GM18520 (cell line): ENCODE data around the gene C19orf73.

Source experiments
- ATAC-seq: cut with Tn5 transposase; IDR thresholded peaks from one replicate; pipeline ENCODE4 v1.9.1; 2021; ENCODE audit not compliant: unreplicated experiment

C19orf73 gene, protein sequence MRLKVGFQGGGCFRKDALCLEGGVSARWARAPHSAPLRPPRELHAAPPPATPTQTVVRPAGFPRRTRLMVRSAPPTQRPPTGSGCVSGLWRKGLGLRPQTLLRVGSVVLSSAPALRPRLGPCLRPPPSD

DNA sequence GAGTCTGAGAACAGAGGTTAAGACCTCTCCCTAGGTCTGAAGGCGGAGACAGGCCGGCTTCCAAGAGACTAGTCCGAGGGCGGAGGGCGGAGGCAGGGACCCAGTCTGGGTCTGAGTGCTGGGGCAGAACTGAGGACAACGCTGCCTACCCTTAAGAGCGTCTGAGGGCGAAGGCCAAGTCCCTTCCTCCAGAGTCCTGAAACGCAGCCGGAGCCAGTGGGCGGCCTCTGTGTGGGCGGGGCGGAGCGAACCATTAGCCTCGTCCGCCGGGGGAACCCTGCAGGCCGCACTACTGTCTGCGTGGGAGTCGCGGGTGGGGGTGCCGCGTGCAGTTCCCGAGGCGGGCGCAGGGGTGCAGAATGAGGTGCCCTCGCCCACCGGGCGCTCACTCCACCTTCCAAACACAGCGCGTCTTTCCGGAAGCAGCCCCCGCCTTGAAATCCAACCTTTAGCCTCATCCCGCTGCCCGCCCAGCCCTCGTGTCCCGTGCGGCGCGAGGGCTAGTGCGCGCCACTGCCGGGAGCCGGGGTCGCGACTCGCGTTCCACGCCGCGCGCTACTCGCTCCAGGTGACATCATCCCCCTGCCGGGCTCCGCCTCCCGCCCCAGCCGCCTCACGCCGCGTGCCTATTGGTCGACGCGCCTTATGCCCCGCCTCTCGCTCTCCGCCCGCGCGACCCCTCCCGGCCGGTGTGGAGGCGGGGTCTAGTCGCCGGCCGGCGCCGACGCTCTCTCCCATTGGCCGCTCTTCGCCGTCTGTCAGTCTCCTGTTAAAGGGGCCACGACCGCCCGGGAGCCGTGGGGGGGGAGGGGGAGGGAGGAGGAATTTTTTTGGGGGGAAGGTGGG lies at the start of gene C19orf73:
Gene C19orf73 (minus strand): TSS at position 579 of the 846 bp plus-strand sequence. CDS start 121 bp downstream, at position 458.
- ATAC-seq, result peak; percentile 66

DNA sequence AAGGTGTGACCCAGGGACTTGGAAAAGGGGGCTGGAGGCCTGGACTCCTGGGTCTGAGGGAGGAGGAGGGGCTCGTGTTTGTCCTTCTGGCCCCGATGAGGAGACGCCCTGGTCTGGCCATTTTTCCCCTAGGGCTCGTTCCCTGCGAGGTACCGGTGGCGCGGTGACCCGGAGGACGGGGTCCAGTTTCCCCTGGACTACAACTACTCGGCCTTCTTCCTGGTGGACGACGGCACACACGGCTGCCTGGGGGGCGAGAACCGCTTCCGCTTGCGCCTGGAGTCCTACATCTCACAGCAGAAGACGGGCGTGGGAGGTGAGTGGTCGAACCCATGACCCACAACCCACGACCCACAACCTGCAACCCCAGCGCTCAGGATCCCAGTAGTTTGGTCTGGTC lies 49.5 kb upstream of the C19orf73 start:
- no peak for ATAC-seq

DNA sequence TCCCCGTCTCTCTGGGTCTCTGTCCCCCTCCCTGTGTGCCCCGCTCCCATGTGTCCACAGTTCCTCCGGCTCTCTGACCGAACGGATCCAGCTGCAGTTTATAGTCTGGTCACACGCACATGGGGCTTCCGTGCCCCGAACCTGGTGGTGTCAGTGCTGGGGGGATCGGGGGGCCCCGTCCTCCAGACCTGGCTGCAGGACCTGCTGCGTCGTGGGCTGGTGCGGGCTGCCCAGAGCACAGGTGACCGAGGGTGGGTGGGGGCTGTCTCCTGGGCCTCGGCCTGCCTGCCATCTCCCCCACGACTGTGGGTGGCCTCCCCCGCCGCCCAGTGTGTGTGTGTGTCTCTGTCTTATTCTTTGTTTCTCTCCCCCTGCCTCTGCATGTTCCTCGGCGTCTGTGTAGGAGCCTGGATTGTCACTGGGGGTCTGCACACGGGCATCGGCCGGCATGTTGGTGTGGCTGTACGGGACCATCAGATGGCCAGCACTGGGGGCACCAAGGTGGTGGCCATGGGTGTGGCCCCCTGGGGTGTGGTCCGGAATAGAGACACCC lies 49.0 kb upstream of the C19orf73 start:
- no peak for ATAC-seq

DNA sequence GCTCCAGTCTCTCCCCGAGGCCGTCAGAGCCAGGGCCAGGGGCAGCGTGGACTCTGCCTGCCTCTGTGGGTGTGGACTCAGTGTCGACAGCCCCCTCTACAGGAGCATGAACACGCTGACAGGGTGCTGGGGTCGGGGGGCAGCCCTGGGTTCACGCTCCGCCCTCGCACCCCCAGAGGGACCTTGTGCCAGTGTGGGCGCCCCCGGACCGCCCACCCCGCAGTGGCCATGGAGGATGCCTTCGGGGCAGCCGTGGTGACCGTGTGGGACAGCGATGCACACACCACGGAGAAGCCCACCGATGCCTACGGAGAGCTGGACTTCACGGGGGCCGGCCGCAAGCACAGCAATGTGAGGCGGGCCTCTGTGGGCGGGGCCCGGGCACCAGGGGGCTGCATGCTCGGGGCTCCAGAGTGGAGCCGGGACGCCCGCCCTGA lies 46.9 kb upstream of the C19orf73 start:
- ATAC-seq, result no peak

DNA sequence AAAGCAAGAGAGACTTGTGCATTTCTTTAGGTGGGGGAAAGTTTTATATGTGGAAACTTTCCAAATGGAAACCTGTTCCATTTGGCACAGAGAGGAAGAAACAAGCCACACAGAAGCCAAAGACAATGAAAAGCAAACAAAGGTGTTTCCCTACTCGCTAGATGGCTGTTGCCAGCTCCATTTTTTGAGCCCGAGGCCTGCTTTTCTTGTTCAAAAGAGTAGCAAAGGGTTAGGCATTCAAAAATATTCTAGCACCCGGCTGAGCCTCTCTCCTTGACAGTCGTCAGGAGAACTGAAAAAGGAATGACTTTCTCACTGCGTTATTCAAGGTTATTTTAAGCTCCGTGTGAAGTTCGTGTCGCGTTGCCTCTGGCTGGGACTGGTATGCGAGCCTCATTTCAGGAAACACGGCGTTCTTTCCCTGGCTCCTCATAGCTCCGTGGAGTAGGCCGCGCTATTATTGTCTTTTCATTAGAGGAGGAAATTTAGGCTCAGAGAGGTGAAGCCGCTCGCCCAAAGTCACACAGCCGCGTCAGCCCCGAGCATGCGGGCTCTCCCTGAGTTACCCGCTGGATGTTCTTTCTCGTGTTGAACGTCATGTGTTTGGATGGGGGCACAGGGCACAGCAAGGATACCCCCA lies 46.3 kb upstream of the C19orf73 start:
- ATAC-seq, result no peak

DNA sequence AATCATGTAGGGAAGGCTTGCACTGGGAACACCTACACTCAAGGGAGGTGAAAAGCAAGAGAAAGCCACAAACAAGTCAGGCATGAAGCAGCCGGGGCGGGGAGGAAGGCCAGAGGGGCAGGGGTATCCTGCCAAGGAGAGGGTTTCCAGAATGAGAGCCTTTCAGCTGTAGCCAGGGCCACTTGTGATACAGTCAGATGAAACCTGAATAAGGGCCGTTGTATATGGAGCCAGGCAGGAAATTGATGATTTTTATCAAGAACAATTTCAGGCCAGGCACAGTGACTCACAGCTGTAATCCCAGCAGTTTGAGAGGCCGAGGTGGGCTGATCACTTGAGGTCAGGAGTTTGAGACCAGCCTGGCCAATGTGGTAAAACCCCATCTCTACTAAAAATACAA lies 43.0 kb upstream of the C19orf73 start:
- ATAC-seq, result no peak

DNA sequence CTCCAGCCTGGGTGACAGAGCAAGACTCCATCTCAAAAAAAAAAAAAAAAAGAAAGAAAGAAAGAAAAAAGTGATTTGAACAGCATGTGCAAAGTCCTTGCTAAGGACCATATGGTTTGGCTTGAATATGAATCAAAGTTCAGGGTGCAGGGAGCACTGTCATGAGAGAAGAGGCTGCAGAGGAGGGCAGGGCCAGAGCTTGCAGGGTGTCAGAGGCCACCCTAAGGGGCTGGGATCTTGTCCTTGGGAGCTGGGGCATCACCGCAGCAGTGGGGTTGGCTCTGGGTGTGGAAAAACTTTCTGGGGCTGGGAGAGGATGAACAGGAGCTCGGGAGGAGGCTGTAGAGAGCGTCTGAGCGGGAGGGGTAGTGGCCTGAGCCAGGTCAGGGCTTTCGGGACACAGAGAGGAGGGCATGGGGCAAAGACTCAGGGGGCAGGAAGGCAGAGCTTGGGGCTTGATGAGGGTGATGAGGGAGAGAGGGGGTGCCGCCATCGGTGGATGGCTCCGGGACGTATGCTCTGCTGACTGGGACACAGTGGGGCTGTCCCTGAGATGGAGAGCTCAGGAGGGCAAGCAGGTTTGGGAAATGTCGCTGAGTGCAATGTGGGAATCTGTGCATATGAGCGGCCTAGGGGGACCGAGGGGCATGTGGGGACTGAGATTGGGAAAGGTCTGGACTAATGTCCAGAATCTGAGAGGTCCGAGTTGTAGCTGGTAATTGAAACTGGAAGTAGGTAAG lies 41.7 kb upstream of the C19orf73 start:
- ATAC-seq, result no peak

DNA sequence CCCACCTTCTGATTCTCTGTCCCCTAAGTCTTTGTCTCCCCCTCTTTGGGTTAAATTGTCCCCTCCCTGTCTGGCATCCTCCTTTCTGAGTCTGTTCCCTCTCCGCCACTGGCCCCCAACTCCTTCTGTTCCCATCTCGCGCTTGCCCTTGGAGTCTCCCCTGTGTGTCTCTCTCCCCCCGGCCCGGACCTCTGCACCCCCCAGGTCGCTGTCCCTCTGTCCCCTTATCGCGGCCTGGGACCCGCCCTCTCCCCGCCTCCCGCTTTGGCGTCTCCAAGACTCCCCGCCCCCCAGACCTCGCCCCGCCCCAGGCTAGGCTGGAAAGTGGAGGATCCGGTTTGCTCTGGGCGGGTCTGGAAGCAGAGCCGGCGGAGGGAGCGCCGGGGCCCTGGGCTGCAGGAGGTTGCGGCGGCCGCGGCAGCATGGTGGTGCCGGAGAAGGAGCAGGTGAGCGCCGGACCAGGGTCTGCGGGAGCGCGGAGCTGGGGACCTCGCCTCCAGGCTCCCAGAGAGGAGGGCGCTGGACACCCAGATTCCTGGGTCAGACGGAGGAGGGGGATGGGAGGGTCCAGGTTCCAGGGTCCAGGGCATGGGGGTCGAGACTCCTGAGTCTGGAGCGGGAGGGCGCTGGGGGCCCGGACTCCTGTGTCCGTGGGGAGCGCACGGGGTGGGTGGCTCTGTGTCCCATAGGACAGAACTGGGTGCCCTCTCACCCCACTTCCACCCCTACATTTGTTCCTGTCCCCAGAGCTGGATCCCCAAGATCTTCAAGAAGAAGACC lies 38.7 kb upstream of the C19orf73 start, which contains the start of gene TRPM4:
Gene TRPM4 (plus strand): TSS at position 348 of the 780 bp plus-strand sequence. CDS start 75 bp downstream, at position 423.
- no peak for ATAC-seq

DNA sequence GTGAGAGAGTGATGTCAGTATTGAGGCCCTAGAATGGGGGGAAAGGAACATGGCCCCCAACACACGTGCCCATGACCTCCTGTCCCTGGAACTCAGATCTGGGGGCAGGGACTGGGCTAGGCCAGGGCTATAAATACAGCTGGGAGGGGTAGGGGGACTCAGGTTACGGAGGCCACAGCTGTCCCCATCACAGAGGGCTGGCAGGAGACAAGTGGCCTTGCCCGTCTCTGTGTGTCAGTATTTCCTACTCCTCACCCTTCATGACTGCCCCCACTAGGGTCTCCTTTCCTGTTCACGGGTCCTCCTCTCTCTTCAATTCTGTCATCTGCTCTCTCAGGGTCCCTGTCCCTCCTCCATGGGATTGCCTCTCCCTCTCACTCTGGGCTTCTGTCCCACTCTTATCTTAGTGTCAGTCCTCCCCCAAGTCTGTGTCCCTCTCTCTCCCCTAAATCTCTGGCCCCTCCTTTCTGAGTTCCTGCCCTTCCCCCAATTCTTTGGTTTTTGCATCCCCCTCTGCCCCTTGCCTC lies 36.9 kb upstream of the C19orf73 start:
- no peak for ATAC-seq

DNA sequence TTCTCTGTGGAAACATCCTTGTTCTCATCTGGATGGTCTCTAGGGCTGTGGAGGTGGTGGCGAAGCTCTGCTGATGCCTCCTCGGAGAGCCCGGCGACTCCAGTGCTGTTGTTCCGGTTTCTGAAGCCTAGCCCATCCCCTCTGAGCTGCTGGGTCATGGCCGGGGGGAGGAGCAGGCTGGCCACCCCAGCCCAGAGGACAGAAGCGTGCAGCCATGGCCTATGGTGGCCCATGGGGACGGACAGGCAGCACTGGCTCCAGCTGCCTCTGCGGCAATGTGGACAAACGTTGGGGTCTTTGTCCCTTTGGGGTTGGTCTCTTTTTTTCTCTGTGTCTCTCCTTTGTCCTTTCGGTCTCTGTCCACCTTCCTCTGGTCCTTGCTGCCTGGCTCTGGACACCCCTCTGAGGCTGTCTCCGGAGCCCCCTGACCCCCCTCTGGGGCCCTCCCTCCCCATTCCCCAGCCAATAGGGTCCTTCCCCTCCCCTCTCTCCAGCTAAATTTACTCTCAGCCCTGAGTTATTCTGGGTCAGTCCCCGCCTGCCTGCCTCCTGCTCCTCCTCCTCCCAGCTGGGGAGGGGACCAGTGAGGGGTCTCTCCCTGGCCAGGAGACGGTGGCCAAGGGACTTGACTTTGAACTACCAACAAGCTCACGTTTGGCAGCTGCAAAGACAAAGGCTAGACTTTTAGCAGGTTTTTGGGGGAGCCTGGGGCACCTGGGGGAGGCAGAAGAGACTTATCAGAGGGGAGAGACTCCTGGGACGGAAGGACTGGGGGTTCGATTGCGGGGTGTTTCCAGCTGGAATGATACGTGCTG lies 36.3 kb upstream of the C19orf73 start, which contains the start of gene HRC:
Gene HRC (minus strand): TSS at position 392 of the 815 bp plus-strand sequence. CDS start 159 bp downstream, at position 233.
- no peak for ATAC-seq

DNA sequence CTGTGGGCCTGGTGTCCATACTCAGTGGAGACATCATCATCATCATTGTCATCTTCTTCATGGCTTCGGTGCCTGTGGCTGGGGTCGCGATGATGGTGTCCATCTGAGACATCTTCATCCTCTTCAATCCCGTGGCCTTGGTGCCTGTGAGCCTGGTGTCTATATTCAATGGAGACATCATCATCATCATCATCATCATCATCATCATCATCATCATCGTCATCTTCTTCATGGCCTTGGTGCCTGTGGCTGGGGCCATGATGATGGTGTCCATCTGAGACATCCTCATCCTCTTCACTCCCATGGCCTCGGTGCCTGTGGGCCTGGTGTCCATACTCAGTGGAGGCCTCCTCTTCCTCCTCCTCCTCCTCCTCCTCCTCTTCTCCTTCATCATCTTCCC lies 35.3 kb upstream of the C19orf73 start:
- no peak for ATAC-seq

DNA sequence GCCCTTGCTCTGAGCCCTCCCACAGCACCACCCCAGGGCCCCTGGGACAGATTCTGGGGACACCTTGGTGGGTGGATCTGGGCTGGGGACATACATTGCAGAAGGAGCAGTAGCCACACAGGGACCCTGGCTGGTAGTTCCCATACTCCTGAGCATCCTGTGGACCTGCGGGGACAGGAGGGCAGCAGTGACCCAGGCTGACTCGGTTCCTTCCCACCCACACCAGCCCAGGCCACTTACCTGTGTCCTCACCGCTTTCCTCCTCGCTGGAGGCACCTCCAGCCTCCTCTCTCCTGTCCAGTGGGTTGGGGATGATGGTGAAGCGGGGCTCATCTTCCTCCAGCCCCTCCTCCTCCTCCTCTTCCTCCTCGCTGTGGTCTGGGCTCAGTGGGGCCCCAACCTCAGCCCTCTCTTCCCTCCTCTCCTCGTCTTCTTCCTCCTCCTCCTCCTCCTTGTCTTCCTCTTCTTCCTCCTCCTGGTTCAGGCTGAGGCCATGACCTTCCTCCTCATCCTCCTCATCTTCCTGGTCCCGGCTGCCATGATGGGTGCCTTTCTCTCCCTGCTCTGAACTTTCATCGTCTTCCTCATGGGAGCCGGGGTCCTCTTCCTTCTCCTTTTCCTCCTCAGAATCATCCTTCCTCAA lies 34.3 kb upstream of the C19orf73 start:
- ATAC-seq, result no peak

DNA sequence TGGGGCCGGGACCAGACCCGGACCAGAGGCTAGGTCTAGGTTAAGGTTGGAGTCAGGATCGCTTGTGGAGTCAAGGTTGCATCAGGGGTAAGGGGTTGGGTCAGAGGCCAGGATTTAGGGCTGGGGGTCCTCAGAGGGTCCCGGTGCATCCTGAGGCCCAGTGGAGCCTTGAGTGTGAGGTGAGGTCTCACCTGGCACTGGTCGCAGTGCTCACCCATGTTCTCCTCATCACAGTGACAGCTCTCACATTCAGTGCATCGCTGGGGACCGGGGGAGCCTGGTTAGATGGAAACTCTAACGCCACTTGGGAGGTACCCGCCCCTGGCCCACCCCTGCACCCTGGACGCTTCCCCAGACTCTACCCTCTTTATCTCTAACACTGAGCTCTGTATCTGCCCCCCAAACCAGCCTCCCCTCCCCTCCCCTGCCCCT lies 33.2 kb upstream of the C19orf73 start:
- no peak for ATAC-seq

DNA sequence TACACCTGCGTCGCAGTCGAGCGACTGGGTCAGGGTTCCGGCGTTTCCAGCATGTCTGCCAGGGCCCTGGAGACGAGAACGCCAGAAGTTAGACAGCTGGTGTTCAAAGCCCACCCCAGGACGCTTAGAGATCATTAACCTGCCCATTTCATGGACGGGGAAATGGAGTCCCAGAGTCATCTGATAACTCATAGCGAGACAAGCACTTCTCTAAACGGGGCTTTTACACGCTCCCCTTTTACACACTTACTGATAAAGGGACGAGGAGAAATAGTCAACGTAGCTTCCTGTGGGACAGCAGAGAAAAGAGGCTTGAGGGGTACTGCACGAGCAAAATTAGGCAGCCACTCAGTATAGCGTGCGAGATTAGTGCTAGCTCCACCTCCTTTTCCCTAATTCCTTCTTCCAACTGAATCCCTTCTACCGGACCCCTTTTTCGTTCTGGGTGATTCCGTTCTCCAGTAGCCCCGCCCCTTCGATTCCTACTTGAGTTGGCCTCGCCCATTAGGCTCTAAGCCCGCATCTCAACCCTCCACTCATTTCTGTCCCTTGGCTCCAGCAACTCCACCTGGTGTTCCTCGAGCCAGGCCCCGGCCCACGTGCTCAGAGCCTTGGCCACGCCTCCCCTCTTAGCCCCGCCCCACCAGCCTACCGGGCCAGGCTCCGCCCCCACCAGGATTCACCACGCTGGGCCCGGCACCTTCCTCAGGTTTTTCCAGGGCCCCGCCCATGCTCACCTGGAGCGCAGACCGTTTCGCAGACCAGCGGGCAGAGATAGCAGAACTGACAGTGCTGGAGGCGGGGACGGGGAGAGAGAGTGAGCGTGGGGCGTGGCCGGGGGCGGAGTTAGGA lies 32.5 kb upstream of the C19orf73 start:
- ATAC-seq, result no peak

DNA sequence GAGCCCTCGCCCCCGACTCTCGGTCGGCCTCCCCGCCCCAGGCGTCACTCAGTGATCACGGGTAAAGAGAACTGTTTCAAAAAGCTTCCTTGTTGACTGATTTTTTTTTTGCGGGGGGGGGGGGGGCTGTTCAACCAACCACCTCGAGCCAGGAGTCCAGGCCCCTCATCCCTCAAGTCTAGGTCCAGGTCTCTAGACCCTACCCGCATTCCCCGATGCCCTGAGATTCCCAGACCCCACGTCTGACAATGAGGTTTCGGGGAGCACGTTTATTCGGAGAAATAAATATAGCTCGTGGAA lies 32.0 kb upstream of the C19orf73 start:
- ATAC-seq, result no peak

DNA sequence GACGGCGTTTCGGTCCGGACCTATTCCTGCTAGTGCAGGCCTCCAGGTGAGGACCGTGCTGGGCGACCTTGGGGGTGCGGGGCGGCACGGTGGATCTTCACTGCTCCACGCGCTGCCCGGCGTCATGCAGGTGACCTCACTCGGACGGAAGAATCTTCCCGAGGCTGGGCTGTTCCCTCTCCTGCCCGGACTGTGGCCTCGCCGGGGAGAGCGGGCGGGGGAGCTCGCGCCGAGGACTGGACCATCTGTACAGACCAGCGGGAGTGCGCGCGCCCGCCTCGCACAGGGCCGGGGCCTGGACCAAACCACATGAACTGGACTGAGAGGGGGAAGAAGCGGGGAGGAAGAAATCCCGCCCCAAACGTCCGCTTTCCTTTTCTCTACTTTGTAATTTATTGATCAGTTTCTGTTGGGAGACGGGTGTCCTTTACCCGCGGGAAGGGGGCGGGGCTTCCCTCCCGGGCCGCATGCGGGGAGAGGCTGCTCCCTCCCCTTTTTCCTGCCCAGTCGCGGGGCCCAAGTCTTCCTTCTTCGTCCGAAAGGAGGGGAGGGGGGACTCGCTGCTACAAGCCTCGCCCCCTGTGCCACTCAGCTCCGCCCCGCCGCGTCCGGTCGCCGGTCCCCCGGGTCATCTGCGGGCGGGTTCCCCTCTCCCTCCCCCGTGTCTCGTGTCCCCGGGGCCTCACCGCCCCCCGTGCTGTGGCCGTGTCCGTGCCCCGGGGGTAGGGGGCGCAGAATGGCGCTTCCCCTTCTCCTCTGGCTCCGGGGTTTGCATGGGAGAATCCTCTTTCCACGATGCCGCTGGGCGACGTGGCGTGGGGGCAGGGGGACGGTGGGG lies 31.4 kb upstream of the C19orf73 start:
- ATAC-seq, result no peak

DNA sequence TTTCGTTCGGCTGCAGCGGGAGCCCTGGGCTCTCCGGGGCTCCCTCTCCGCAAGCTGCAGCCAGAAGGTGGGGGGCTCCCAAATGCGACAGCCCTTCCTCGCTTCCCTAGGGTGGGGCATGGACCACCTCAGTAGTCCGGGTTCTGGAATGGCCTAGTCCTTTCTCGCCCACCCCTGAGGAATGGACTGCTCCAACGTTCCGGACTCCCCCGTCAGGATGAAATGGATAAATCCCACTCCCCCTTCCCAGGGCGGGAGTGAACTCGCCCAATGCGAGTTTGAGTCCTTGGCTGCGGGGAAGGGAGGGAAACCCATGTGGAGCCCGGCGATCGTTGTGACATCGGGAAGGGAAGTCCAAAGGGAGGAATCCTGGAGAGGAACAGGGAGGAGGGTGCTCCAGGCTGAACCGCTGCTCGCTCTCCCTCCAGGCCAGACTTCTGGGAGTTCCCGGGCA lies 30.7 kb upstream of the C19orf73 start:
- no peak for ATAC-seq
